Left ventricle myocardium inferior (tissue), 1 donor: Measurements from ENCODE around the gene XYLT1. TPM values are rescaled to one million over a fixed set of nuclear protein-coding genes. Genes with fewer than 3 reads are reported as not detected.

Source experiments
- DNase-seq: peaks from one replicate; pipeline ENCODE4 v3.0.0-alpha.2; 2020
- H3K27ac ChIP-seq: fragments of 200-600 bp; replicated peaks from 2 replicates; pipeline ENCODE4 v1.8.0; 2021
- H3K27me3 ChIP-seq: fragments of 200-600 bp; 2 replicates; pipeline ENCODE4 v1.8.0; 2021; ENCODE audit warnings: low read depth
- H3K36me3 ChIP-seq: fragments of 200-600 bp; 2 replicates; pipeline ENCODE4 v1.8.0; 2021
- H3K4me1 ChIP-seq: fragments of 200-600 bp; 2 replicates; pipeline ENCODE4 v1.8.0; 2021
- H3K4me3 ChIP-seq: fragments of 200-600 bp; 2 replicates; pipeline ENCODE4 v1.8.0; 2021; ENCODE audit warnings: mild to moderate bottlenecking, moderate library complexity
- H3K9me3 ChIP-seq: fragments of 200-600 bp; replicated peaks from 2 replicates; pipeline ENCODE4 v1.8.0; 2021
- intact Hi-C: fragments of 100-400 bp; cut with micrococcal nuclease; formaldehyde crosslinking; loops from one replicate; pipeline ENCODE4 v1.11.0; 2022
- total RNA-seq: library from RNA; stranded (reverse); fragmentation: NEBNext Ultra II Directional; extraction: Animal tissue kit (Norgen Biotek cat#: 25700); gene quantifications from one replicate; pipeline ENCODE4 v1.2.1, GENCODE V29; 2021
- TF ChIP-seq, protein P1 (sequence below): fragments of 200-600 bp; IDR thresholded peaks from 2 replicates; pipeline ENCODE4 v1.8.0; 2021; ENCODE audit warnings: antibody characterized with exemption, mild to moderate bottlenecking, borderline replicate concordance
- donor health status: DM: no; HTN: yes; CAD: no; lungs with severe emphysema.

XYLT1 gene
- total RNA-seq, 1 donor from 2014 or later = 1.4 TPM

DNA sequence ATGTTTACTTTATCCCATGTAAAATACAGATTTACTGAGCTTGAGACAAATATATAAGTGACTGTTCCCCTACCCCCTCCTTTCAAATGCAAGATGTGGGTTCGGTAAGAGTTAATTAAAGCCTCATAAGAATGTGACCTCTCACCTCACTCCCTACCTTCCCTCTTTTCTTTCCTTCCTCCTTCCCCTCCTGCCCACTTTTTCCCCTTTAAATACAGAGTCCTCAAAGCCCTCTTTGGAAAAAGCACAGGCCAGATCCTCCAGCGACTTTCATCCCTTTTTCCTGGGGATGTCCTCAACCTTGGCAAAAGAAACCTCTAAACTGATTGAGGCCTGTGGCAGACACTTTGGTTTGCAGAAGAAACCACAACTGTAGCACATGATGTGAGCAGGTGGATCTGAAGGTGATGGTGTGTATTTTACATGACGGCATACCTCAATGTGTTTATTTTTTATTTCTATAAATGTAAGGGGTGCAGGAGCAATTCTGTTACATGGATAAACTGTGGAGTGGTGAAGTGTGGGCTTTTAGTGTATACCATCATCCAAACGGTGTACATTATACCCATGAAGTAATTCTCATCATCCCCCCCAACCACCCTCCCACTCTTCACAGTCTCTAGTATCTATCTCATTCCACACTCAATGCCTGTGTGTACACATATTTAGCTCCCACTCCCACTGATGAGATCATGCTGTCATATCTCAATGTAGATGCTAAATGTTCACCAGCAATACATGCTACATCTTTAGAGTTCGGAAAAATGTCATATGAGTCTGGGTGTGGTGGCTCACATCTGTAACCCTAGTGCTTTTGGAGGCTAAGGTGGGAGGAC lies 77.7 kb downstream of the XYLT1 start:
- Histone ChIP-seq H3K4me3 (no peak overlapping the region), H3K9me3 (no peaks in the 10 kb centered on the region), H3K4me1 (peaks cover 24% of the 10 kb centered on the region), H3K27me3 (no peaks in the 10 kb centered on the region), H3K27ac (no peak overlapping the region), H3K36me3 (no peaks in the 10 kb centered on the region)
- DNase-seq = no peak
- intact Hi-C loops = no loop called here
- TF ChIP-seq, protein P1, sequence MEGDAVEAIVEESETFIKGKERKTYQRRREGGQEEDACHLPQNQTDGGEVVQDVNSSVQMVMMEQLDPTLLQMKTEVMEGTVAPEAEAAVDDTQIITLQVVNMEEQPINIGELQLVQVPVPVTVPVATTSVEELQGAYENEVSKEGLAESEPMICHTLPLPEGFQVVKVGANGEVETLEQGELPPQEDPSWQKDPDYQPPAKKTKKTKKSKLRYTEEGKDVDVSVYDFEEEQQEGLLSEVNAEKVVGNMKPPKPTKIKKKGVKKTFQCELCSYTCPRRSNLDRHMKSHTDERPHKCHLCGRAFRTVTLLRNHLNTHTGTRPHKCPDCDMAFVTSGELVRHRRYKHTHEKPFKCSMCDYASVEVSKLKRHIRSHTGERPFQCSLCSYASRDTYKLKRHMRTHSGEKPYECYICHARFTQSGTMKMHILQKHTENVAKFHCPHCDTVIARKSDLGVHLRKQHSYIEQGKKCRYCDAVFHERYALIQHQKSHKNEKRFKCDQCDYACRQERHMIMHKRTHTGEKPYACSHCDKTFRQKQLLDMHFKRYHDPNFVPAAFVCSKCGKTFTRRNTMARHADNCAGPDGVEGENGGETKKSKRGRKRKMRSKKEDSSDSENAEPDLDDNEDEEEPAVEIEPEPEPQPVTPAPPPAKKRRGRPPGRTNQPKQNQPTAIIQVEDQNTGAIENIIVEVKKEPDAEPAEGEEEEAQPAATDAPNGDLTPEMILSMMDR = no peak

DNA sequence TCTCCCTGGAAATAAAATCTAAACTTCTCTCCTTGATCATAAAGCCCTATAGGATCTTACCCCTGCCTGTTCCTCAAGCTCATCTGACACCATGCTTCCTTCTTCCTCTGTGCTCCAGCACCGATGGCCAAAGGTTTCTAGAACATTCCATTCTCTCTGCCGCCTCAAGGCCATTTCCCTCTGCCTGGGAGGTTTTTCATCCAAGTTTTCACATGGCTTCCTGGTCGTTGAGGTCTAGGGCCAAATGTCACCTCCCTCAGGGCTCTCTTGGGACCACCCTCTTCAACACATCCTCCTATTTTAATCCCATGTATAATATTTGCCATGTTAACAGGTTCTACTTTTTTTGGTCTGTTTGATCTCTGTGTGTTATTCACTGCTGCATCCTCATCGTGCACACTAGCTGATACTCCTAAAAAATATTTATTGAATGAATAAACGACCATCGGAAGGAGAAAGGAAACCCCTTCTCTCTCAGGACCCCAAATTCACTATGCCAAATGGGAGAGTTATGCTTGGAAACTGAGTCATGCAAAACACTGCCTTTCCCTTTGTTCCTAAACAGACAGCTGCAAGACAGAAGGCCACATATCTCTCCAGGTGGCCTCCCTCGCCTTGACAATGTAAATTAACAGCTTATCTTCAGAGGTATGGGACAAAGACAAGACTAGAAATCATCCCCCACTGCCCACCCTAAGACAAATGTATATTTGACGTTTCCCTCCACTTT lies 78.5 kb downstream of the XYLT1 start:
- DNase-seq = no peak
- TF ChIP-seq, protein P1 = no peak
- Histone ChIP-seq H3K27ac (no peak overlapping the region), H3K9me3 (no peaks in the 10 kb centered on the region), H3K4me1 (peaks cover 17% of the 10 kb centered on the region), H3K36me3 (no peaks in the 10 kb centered on the region), H3K4me3 (no peak overlapping the region), H3K27me3 (no peaks in the 10 kb centered on the region)
- intact Hi-C loops = no loop called here

DNA sequence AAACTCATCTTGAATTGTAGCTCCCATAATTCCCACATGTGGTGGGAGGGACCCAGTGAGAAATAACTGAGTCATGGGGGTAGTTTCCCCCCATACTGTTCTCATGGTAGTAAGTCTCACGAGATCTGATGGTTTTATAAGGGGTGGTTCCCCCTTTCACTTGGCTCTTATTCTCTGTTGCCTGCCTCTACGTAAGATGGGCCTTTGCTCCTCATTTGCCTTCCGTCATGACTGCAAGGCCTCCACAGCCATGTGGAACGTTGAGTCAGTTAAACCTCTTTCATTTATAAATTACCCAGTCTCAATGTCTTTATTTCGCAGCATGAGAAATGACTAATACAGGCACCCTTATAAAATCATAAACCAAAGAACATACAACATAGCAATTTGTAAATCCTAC lies 79.0 kb downstream of the XYLT1 start:
- Histone ChIP-seq H3K27ac (no peak overlapping the region), H3K4me1 (peaks cover 11% of the 10 kb centered on the region), H3K9me3 (no peaks in the 10 kb centered on the region), H3K36me3 (no peaks in the 10 kb centered on the region), H3K27me3 (no peaks in the 10 kb centered on the region), H3K4me3 (no peak overlapping the region)
- intact Hi-C loops = no loop called here
- TF ChIP-seq, protein P1 = no peak
- DNase-seq = no peak

DNA sequence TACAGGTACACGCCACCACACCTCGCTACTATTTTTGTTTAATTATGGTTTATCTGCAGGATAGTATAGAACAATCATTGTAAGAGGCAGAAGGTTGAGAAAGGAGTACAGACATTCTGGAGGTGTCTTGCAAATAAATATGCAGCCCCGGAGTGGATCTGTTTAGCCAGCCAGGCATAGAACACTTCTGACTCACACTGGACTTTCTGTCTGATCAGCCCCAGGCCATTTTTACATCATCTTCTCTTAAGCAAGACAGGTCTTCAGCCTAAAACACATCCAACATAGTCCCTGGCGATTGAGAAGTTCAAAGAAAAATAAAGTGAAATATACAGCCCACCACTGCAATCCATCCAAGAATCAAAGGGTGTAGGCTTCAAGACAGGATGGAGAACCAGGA lies 81.4 kb downstream of the XYLT1 start:
- H3K27ac ChIP-seq = no peak overlapping the region
- no peaks in the 10 kb centered on the region for H3K9me3 ChIP-seq
- TF ChIP-seq, protein P1 = no peak
- no peak overlapping the region for H3K4me3 ChIP-seq
- no peaks in the 10 kb centered on the region for H3K27me3 ChIP-seq
- no peaks in the 10 kb centered on the region for H3K36me3 ChIP-seq
- DNase-seq = no peak
- intact Hi-C loops = no loop called here
- H3K4me1 ChIP-seq = no peaks in the 10 kb centered on the region

DNA sequence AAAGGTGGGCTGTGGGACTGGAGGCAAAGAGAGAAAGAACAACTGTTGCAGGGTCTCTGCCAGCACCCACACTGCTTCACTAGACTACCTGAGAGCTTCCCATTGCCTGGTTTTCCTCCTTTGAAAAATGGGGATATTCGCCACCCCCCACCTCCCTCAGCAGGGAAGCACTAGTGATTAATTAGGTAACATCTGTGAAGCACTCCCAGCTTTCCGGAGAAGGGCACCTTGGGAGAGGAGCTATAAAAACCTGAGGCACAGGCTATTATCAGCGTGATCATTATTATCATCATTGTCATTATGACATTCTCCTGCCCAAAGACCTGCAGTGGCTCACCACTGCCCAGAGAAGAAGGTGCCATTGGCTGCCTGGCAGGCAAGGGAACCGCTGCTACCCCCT lies 83.5 kb downstream of the XYLT1 start:
- Histone ChIP-seq H3K4me3 (no peak overlapping the region), H3K36me3 (no peaks in the 10 kb centered on the region), H3K9me3 (no peaks in the 10 kb centered on the region), H3K27me3 (no peaks in the 10 kb centered on the region), H3K27ac (no peak overlapping the region), H3K4me1 (peaks cover 9% of the 10 kb centered on the region)
- DNase-seq = no peak
- TF ChIP-seq, protein P1 = no peak
- intact Hi-C loops = no loop called here
